Activated CD4-positive, CD25-positive, alpha-beta regulatory T cell (primary cell): Measurements from ENCODE around the gene APOA1.
"Not testable (repeated sequence)": the region's sequence is repeated elsewhere in the genome, so short reads cannot be mapped to it uniquely, and the experiment has no call there.

Experiments
- DNase-seq, 4 experiments: peaks; one replicate each; lab custom pipeline; 2025; lab: John Stamatoyannopoulos, UW

The APOA1 gene

GRCh38 chr11:116813781-116814471, 23.5 kb downstream of the APOA1 start:
- DNase-seq = no peak

GRCh38 chr11:116813170-116813569, 24.3 kb downstream of the APOA1 start:
- no peak for DNase-seq

GRCh38 chr11:116812109-116812508, 25.3 kb downstream of the APOA1 start:
- DNase-seq = no peak

GRCh38 chr11:116811194-116811593, 26.2 kb downstream of the APOA1 start:
- DNase-seq = no peak

GRCh38 chr11:116808262-116809175, 28.9 kb downstream of the APOA1 start:
- no peak for DNase-seq

- no peak for DNase-seq
These were observed 29.7 kb downstream of the APOA1 start for GRCh38 chr11:116807601-116808261.

GRCh38 chr11:116804001-116804400, 33.4 kb downstream of the APOA1 start:
- DNase-seq = no peak

GRCh38 chr11:116801662-116802061, 35.8 kb downstream of the APOA1 start:
- not testable (repeated sequence) for DNase-seq

- DNase-seq = no peak
These were observed 36.8 kb downstream of the APOA1 start for GRCh38 chr11:116800610-116801009.

- DNase-seq = no peak
These were observed 39.1 kb downstream of the APOA1 start for GRCh38 chr11:116798368-116798767.

GRCh38 chr11:116797816-116798215, 39.6 kb downstream of the APOA1 start:
- DNase-seq = no peak

- no peak for DNase-seq
These were observed 40.9 kb downstream of the APOA1 start for GRCh38 chr11:116796548-116796947.

GRCh38 chr11:116794851-116795250, 42.6 kb downstream of the APOA1 start:
- no peak for DNase-seq

- DNase-seq = no peak
These were observed 43.7 kb downstream of the APOA1 start for GRCh38 chr11:116793772-116794097.

GRCh38 chr11:116792869-116793771, 44.3 kb downstream of the APOA1 start:
- DNase-seq = no peak

GRCh38 chr11:116792144-116792868, 45.1 kb downstream of the APOA1 start:
- no peak for DNase-seq

GRCh38 chr11:116791813-116792143, 45.6 kb downstream of the APOA1 start, which contains the start of gene APOA5:
TSS of gene APOA5 (minus strand) at chr11:116791879. CDS start at chr11:116791860, 19 bp downstream.
- DNase-seq = no peak

GRCh38 chr11:116791002-116791812, 46.2 kb downstream of the APOA1 start:
- peak; percentile 46 to 65 (median 58) for DNase-seq

GRCh38 chr11:116790167-116791001, 47.0 kb downstream of the APOA1 start:
- DNase-seq = no peak
